Mesothelial cell of epicardium (in vitro differentiated cells): Measurements from ENCODE around the gene ARHGEF39. TPM values are rescaled to one million over a fixed set of nuclear protein-coding genes. Genes with fewer than 3 reads are reported as not detected.
A peak's percentile ranks its signal among the peaks of the same experiment; 100 is the strongest.

ENCODE experiments used
- DNase-seq, 2 experiments: peaks; one replicate each; pipeline ENCODE4 v3.0.0; 2021; ENCODE audit warnings: low spot score in 2 of 2; ENCODE audit not compliant: unreplicated experiment in 2 of 2
- H3K27ac Mint-ChIP-seq: 2 replicates; pipeline ENCODE4 v1.8.0; 2021; ENCODE audit warnings: mixed read lengths
- H3K27me3 Mint-ChIP-seq: 2 replicates; pipeline ENCODE4 v1.8.0; 2021; ENCODE audit warnings: low read depth, mixed read lengths
- H3K36me3 Mint-ChIP-seq: 2 replicates; pipeline ENCODE4 v1.8.0; 2021; ENCODE audit warnings: mixed read lengths
- H3K4me1 Mint-ChIP-seq: 2 replicates; pipeline ENCODE4 v1.8.0; 2021; ENCODE audit warnings: mixed read lengths
- H3K4me3 Mint-ChIP-seq: 2 replicates; pipeline ENCODE4 v1.8.0; 2021; ENCODE audit warnings: mild to moderate bottlenecking, moderate library complexity, mixed read lengths
- H3K9me3 Mint-ChIP-seq: 2 replicates; pipeline ENCODE4 v1.8.0; 2021; ENCODE audit warnings: mixed read lengths
- total RNA-seq: library from RNA; stranded (reverse); gene quantifications from 3 replicates; pipeline ENCODE4 v1.2.1, GENCODE V29; 2021
- TF ChIP-seq, protein P1 (sequence below): fragments of 200-600 bp; sonication (generic); IDR thresholded peaks from one replicate; pipeline ENCODE4 v1.5.0; 2021; ENCODE audit warnings: antibody characterized with exemption; ENCODE audit not compliant: unreplicated experiment

Gene ARHGEF39
- total RNA-seq, 1 donor from 2014 or later, result 6.3 TPM

DNA sequence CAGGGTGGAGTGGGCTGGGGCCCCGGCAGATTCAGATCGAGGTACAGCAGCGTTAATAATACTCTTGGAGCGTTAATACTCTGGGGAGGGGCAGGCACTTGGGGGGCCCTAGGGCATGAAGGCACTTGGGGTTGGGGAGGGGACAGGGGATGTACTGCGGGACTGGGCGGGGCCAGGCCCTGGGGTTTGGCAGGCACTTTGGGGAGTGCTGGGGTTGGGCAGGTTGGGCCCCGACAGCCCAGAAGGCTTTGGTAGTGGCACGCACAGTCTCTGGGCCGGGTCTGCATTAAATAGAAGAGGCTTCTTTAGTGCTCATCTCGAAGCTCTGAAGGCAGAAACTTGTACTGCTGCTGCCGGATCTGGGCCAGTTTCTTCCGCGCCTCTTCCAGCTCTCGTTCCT is 32.5 kb upstream of the ARHGEF39 start:
- Mint-ChIP-seq H3K27ac (peak overlapping the region; percentile 48), H3K36me3 (peaks cover 15% of the 10 kb centered on the region), H3K4me1 (no peaks in the 10 kb centered on the region), H3K4me3 (no peak overlapping the region), H3K27me3 (no peaks in the 10 kb centered on the region), H3K9me3 (no peaks in the 10 kb centered on the region)
- DNase-seq, result no peak
- TF ChIP-seq, protein P1, sequence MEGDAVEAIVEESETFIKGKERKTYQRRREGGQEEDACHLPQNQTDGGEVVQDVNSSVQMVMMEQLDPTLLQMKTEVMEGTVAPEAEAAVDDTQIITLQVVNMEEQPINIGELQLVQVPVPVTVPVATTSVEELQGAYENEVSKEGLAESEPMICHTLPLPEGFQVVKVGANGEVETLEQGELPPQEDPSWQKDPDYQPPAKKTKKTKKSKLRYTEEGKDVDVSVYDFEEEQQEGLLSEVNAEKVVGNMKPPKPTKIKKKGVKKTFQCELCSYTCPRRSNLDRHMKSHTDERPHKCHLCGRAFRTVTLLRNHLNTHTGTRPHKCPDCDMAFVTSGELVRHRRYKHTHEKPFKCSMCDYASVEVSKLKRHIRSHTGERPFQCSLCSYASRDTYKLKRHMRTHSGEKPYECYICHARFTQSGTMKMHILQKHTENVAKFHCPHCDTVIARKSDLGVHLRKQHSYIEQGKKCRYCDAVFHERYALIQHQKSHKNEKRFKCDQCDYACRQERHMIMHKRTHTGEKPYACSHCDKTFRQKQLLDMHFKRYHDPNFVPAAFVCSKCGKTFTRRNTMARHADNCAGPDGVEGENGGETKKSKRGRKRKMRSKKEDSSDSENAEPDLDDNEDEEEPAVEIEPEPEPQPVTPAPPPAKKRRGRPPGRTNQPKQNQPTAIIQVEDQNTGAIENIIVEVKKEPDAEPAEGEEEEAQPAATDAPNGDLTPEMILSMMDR, result no peak

DNA sequence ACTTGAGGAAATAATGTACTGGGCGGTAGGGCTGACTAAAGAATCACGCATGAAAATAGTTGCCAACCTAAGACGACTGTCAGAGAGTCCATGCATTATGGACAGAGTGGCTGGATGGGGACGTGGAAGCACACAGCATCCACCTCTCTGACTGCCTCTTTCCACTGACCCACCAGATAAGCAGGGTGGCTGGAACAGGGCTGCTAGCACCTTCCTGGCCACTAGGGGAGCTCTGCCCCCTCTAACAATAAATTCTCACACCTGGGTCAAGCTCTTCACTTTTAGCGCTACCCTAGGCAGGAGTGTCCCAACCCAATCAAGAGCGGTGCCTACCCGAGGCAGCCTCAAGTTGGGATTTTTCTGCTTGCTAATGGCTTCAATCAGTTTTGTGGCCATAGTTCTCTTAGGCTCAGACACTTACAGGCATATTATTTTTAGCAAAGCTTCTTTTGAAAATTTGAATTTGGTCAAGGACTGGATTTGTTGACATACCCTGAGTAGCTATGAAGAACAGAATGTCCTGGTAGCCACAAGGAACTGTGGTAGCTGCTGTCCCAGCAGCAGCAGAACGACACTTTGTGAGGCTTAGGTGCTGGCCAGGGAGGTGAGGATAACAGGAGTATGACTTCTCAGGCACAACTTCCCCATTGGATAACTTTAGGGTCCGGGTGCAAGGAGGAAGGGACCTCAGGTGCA is 31.7 kb upstream of the ARHGEF39 start:
- no peak overlapping the region for H3K4me3 Mint-ChIP-seq
- peaks cover 4% of the 10 kb centered on the region for H3K4me1 Mint-ChIP-seq
- H3K9me3 Mint-ChIP-seq, result no peaks in the 10 kb centered on the region
- peak in 1 of 2 experiments; percentile 70 for DNase-seq
- peaks cover 15% of the 10 kb centered on the region for H3K36me3 Mint-ChIP-seq
- TF ChIP-seq, protein P1, result peak; percentile 75
- H3K27ac Mint-ChIP-seq, result peak overlapping the region; percentile 30
- no peaks in the 10 kb centered on the region for H3K27me3 Mint-ChIP-seq

DNA sequence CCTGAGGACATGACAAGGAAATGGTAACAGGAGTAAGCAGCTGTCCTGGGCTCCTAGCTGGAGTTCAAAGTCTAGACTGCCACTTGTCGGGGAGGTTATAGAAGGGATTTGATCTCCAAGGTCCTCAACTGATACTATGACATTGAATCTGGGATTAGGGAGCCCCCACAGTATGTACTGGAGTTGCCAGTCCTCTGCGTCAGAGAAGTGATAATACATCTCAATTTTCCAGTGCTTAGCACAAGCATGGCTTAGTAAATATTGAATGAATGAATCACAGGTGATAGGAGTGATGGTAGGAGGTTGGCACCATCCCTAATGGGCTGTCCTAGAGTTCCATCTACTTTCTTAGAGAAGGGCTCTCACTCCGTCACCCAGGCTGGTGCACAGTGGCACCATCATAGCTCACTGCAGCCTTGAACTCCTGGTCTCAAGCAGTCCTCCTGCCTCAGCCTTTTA is 31.0 kb upstream of the ARHGEF39 start:
- no peak overlapping the region for H3K27ac Mint-ChIP-seq
- H3K4me1 Mint-ChIP-seq, result peaks cover 8% of the 10 kb centered on the region
- no peaks in the 10 kb centered on the region for H3K27me3 Mint-ChIP-seq
- TF ChIP-seq, protein P1, result no peak
- no peak overlapping the region for H3K4me3 Mint-ChIP-seq
- peaks cover 15% of the 10 kb centered on the region for H3K36me3 Mint-ChIP-seq
- DNase-seq, result no peak
- no peaks in the 10 kb centered on the region for H3K9me3 Mint-ChIP-seq

DNA sequence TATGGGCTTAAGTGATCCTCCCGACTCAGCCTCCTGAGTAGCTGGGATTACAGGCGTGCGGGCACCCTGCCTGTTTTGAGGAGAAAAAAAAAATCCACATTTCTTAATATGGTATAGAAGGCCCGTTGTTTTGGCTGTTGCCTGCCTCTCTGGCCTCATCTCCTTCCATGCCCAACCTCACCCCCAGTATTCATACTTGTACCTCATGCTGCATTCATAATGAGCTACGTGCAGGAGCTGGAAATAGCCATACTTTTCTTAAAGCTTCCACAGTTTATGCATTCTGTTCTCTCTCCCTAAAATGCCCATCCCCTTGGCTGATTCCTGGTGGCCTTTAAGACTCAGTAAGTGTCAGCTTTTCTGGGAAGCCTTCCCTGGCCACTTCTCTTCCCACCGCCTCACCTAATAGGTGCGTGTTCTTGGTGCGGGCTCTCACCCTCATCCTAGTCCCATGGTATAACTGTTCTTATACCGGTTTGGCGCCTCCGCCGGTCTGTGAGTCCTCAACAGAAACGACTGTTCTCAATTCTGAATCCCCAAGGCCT is 26.8 kb upstream of the ARHGEF39 start:
- peak overlapping the region; percentile 95 for H3K27ac Mint-ChIP-seq
- peaks cover 31% of the 10 kb centered on the region for H3K4me1 Mint-ChIP-seq
- no peak for DNase-seq

DNA sequence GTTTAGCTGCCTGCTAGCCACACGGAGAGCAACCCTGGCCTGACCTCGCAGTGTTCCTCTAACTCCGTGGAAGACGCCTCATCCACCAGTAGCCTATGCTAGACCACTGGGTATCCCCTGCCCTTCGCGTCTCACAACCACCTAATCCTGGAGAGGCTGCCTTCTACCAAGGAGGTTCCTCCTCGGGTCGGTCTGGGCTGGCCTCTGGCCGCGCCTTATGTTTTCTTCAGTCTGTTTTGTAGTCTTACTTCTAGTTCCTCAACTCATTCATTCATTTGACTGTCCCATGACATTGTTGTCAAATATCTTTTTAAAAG is 26.3 kb upstream of the ARHGEF39 start:
- peaks cover 5% of the 10 kb centered on the region for H3K36me3 Mint-ChIP-seq
- H3K4me1 Mint-ChIP-seq, result peaks cover 36% of the 10 kb centered on the region
- no peak for DNase-seq
- H3K4me3 Mint-ChIP-seq, result peak overlapping the region; percentile 80
- no peaks in the 10 kb centered on the region for H3K27me3 Mint-ChIP-seq
- peak overlapping the region; percentile 95 for H3K27ac Mint-ChIP-seq
- no peaks in the 10 kb centered on the region for H3K9me3 Mint-ChIP-seq
- TF ChIP-seq, protein P1, result no peak

More for the DNA sequence above, 26.8 kb upstream of the ARHGEF39 start:
- Mint-ChIP-seq H3K9me3 (no peaks in the 10 kb centered on the region), H3K36me3 (peaks cover 6% of the 10 kb centered on the region), H3K27me3 (no peaks in the 10 kb centered on the region), H3K4me3 (peak overlapping the region; percentile 80)
- TF ChIP-seq, protein P1, result no peak
